ENCODE measurements around the gene SH3PXD2B. TPM values are rescaled to one million over a fixed set of nuclear protein-coding genes. Genes with fewer than 3 reads are reported as not detected.
"Not testable (repeated sequence)": the region's sequence is repeated elsewhere in the genome, so short reads cannot be mapped to it uniquely, and the experiment has no call there.

Gene SH3PXD2B
- total RNA-seq, 4 donors from 2014 or later, result 13.5 to 43.5 (median 28.1) TPM

DNA sequence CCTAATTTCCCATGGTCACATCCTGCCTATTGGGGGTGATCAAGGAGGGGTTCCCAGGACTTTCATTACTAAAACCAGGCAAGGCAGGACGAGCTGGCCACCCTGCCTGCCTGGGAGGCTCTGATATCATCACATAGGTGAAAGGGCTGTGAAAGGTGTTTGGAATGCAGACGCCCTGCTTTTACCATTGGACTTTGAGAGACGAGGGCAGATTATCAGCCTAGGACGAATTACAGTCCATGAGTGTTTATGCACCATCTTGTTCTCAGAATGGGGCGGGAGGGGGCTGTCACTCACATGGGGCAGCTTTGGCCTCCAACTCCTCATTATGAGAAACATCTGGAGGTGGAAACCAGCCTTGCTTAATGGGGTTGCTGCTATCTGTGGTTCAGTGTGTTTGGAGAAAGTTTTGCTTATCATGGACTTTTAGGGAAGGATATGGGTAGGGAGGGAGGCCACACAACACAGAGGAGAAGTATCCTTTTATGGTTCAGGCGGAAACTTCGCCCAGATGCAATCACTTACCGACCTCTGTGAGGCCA, 101.0 kb downstream of the SH3PXD2B start:
- no peak for DNase-seq (ENCODE audit: low spot score in 2 of 2)
- TF ChIP-seq POLR2A (IDR thresholded peaks at IDR 0.05) (no peak), CTCF (IDR thresholded peaks at IDR 0.05) (no peak)
- H3K4me3 ChIP-seq (ENCODE audit: low read depth, poor library complexity, severe bottlenecking), result no peak overlapping the region
- 85 to 88% methylated on average over 8 of the region's 8 CpGs for WGBS, 2 donors
- intact Hi-C loops (cut with DNase I; ENCODE audit: low total_unique reads), result no loop called here

DNA sequence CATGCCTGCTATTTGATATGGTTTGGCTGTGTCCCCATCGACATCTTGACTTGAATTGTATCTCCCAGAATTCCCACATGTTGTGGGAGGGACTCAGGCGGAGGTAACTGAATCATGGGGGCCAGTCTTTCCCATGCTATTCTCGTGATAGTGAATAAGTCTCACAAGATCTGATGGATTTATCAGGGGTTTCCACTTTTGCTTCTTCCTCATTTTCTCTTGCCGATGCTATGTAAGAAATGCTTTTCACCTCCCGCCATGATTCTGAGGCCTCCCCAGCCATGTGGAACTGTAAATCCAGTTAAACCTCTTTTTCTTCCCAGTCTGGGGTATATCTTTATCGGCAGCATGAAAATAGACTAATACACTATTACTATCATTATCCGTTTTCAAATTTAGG, 101.8 kb downstream of the SH3PXD2B start:
- H3K4me3 ChIP-seq (ENCODE audit: low read depth, poor library complexity, severe bottlenecking); DNase-seq (ENCODE audit: low spot score in 2 of 2); intact Hi-C loops (cut with DNase I; ENCODE audit: low total_unique reads): not testable (repeated sequence)
- WGBS, 2 donors, result 87 to 94% methylated on average over 7 of the region's 7 CpGs

DNA sequence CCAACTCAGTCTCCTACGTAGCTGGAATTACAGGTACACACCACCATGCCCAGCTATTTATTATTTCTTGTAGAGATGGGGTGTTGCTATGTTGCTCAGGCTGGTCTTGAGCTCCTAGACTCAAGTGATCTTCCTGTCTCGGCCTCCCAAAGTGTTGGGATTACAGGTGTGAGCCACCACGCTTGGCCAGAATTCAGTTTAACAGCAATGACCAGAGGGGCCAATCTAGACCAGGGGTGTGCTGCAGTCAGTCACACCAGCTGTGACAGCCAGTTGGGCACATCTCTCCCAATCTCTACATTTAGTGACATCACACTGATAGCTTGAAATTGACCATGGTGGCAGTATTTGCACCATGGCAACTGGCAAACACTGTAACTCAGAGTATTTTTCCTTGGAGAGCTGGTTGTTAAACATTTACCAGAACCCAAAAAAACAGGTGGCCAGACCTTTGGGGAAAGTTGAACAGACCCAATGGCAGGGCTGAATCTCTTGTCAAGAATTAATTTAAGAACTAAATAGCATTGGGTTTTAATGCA, 103.0 kb downstream of the SH3PXD2B start:
- 98 to 100% methylated on average over 3 of the region's 3 CpGs for WGBS, 2 donors
- TF ChIP-seq POLR2A (IDR thresholded peaks at IDR 0.05), result no peak
- TF ChIP-seq CTCF (IDR thresholded peaks at IDR 0.05), result no peak
- intact Hi-C loops (cut with DNase I; ENCODE audit: low total_unique reads), result no loop called here
- no peak for DNase-seq (ENCODE audit: low spot score in 2 of 2)
- no peak overlapping the region for H3K4me3 ChIP-seq (ENCODE audit: low read depth, poor library complexity, severe bottlenecking)

DNA sequence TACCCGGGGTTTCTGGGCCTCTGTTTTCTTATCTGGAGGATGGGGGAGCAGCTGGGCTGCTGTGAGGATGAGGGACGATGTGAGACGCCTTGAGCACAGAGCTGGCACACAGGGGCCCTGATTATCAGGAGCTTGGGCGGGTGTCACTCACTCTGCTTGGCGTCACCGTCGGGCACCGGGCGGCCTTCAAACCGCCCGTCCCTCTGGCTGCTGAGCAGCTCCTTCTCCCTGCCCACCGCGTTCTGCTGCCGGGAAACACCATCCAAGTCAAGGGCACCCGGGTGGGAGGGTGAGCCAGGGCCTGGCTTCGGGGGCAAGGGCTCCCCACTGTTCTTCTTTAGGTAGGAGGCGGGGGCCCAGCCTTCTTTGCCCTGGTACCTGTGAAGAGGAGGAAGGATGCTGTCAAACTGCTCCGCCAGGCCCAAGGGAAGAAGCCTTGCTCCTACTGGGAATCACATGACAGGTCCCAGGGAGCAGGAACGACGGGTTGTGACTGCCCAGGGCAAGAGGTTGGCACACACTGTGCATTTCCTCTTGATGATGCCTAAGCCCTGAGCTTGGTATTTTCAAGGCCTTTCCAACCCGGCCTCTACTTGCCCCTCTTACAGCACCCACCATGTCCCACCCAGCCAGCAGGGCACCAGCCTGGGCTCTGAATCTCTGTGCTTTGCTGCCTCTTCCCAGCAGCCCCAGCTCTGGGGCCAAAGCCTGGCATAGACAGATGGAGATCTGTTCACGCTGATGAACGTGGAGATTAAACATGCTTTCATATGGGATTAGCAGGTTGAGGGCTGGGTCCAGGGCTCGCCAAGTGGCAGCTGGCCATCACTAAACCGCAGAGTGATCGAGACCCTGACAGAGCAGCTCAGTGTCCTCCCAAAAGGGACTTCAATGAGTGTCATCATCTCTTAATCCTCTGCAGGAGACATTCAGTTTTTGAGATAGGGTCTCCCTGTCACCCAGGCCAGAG, 103.8 kb downstream of the SH3PXD2B start:
- no peak overlapping the region for H3K4me3 ChIP-seq (ENCODE audit: low read depth, poor library complexity, severe bottlenecking)
- 84 to 91% methylated on average over 24 to 26 of the region's 26 CpGs for WGBS, 2 donors
- no peak for TF ChIP-seq POLR2A (IDR thresholded peaks at IDR 0.05)
- no peak for TF ChIP-seq CTCF (IDR thresholded peaks at IDR 0.05)
- DNase-seq (ENCODE audit: low spot score in 2 of 2), result no peak
- intact Hi-C loops (cut with DNase I; ENCODE audit: low total_unique reads), result no loop called here

DNA sequence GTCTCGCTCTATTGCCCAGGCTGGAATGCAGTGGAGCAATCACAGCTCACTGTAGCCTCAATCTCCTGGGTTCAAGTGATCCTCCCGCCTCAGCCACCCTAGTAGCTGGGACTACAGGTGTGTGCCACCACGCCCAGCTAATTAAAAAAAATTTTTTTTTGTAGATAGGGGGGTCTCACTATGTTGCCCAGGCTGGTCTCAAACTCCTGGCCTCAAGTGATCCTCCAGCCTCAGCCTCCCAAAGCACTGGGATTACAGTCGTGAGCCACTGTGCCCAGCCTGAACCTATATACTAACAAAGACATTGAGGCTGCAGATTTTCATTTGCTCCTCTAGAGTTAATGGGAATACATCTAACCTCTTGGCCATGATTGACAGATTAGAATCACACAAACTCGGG, 105.6 kb downstream of the SH3PXD2B start:
- WGBS, 2 donors, result 84% methylated on average over 5 of the region's 5 CpGs
- intact Hi-C loops (cut with DNase I; ENCODE audit: low total_unique reads); DNase-seq (ENCODE audit: low spot score in 2 of 2); H3K4me3 ChIP-seq (ENCODE audit: low read depth, poor library complexity, severe bottlenecking): not testable (repeated sequence)

DNA sequence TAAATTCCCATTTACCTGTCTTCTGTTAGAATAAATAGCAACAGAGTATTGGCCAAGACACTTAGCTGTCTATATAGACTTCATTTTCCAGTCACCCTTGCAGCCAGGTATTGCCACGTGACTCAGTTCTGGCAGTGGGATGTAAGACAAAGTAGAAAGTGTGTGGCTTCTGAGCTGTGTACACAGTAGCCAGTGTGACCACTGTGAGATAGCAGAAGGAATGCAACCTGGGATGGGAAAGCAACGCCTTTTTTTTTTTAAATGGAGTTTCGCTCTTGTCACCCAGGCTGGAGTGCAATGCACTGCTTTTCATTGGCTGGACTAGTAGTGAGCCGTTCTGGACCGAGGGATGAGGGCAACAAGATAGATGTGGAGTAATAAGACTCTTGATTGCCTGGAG, 106.2 kb downstream of the SH3PXD2B start:
- no peak for TF ChIP-seq CTCF (IDR thresholded peaks at IDR 0.05)
- TF ChIP-seq POLR2A (IDR thresholded peaks at IDR 0.05), result no peak
- no peak for DNase-seq (ENCODE audit: low spot score in 2 of 2)
- intact Hi-C loops (cut with DNase I; ENCODE audit: low total_unique reads), result no loop called here
- WGBS, 2 donors, result 85 to 94% methylated on average over 5 of the region's 5 CpGs
- H3K4me3 ChIP-seq (ENCODE audit: low read depth, poor library complexity, severe bottlenecking), result no peak overlapping the region

Measured in lower leg skin (tissue), 4 donors.